HG03045 (cell line): ENCODE results near the gene LENG9.

Experiments
- ATAC-seq: cut with Tn5 transposase; IDR thresholded peaks from one replicate; pipeline ENCODE4 v1.9.1; 2021; ENCODE audit warnings: mild to moderate bottlenecking, moderate library complexity; ENCODE audit not compliant: unreplicated experiment

Gene LENG9

DNA sequence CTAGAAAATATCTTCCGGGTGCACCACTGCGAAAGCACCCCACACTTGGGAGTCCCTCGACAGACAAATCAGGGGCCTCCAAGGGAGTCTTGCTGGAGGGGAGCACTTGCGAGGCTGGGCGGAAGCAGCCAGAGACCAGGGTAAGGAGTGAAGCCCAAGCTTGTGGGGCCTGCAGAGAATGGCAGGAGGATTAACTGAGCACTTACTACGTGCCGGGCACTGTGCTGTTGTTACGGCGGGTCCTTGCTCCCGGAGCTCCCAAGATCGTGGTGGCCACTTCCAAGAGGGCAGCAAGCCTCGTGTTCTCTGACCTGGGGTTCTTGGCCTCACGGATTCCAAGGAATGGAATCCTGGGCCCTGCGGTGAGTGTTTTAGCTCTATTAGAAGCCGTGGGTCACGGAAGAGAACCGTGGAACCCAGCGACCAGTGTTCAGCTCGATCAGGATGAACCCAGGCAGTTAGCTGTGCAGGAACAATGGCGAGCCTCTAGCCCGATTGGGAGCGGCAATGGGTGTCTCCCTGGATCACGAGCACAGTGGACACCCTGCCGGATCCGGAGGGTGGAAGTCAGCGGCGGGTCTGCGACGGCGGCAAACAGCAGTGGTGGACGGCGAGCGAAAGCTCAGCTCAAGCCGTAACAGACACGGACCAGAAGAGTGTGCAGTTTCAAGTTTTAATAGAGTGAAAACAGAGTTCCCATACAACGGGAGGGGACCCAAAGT lies 38.8 kb downstream of the LENG9 start:
- no peak for ATAC-seq

DNA sequence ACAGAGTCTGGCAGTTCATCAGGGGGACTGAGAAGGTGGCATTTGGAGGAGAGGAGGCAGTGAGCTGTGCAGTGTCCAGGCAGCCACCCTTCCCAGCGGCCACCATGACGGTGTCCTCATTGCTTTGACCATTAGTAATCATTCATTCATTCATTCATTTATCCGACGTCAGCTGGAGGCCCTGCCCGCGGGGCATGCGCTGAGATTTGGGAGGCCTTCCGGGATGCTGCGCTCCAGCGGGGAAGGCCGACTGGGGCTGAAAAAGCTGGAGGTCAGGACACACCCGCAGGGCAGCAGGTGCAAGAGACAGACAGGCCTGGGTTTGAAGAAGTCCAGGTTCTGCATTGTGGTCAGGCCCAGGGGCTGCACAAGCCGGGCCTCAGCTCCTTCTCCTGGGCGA lies 39.4 kb downstream of the LENG9 start:
- no peak for ATAC-seq

DNA sequence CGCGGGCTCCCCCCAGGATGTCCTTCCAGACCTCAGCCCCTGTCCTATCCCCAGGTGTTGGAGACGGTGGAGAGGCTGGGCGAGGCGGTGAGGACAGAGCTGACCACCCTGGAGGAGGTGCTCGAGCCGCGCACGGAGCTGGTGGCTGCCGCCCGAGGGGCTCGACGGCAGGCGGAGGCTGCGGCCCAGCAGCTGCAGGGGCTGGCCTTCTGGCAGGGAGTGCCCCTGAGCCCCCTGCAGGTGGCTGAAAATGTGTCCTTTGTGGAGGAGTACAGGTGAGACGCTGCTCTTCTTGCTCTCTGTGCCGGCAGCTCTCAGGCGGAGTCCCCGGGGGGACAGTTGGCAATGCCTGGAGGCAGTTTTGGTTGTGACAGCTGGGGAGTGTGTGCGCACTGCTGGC lies 41.4 kb downstream of the LENG9 start:
- no peak for ATAC-seq

DNA sequence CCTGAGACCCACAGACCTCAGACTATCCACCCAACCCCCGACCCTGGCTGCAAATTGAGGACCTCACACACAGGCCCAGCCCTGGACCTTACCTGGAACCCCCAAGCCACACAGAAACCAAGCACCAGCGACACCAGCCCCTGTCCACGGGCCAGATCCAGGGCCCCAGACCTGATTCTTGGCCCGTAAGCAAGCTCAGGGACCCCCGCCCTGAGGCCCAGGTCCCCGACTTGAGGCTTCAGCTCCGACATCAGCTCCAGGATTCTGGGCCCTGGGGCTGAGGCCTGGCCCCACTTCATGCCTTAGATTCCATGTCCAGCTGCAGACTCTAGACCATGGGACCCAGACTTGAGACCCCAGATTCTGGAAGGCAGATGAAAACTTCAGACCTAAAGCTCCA lies 42.1 kb downstream of the LENG9 start:
- no peak for ATAC-seq

DNA sequence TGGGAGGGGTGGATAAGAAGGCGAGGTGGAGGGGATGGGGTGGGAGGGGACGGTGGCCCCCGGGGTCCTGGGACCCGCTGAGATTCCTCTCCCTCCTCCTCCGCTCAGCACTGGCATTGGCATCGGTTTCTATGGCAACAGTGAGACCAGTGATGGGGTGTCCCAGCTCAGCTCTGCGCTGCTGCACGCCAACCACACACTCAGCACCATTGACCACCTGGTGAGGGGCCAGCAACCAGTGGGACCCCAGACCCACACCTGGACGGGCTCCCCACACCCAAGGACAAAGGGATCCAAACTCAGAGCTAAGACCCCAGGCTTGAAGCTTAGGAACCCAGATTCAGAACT lies 42.4 kb downstream of the LENG9 start:
- ATAC-seq = no peak

DNA sequence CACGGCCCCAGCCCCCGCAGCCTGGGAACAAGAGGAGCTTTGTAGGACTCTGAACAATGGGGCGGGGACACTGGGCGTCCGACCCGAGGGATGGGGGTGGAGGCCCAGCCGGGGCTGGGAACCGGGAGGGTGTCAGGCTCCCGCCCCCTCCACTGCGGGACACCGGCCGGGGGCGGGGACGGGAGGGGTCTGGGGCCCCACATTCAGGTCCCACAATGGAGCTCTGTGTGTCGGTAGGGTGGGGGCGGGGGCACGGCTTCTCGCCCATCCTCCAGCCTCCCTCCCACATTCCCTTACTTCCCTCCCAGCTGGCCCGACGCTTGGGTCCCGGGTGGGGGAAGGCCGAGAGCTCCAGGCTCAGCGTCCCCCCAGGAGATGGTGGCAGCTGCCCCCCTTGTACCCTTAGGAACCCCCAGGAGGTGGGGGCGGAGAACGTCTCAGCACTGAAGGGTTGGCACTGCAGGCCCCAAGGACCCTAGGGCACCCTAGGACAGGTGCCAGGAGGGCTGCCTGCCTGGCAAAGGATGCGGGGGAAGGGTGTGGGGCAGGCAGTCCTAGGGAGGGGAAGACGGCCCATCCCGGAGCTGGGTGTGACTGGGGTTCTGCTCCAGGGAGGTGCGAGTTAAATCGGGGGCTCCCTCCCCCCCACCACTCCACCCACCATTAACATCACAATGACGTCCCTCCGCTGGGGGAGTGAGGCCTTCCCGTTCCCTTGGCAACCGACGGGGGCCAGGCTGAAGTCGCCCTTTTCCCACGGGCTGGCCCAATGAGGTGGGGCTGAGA lies 43.0 kb downstream of the LENG9 start:
- ATAC-seq = no peak

DNA sequence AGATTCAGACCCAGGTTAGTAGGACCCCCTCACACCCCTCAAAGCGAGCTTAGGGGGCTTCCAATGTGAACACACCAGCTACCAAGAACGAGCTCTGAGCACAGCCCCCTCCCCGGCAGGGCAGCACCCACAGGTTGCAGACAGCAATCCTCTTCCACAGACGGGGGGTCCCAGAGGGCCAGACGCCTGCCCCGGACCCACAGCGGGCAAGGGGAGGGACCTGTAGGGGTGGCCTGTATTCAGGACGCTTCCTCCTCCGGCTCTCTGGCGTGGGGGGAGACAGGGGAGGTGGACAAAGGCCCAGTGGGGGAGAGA lies 43.6 kb downstream of the LENG9 start:
- no peak for ATAC-seq

DNA sequence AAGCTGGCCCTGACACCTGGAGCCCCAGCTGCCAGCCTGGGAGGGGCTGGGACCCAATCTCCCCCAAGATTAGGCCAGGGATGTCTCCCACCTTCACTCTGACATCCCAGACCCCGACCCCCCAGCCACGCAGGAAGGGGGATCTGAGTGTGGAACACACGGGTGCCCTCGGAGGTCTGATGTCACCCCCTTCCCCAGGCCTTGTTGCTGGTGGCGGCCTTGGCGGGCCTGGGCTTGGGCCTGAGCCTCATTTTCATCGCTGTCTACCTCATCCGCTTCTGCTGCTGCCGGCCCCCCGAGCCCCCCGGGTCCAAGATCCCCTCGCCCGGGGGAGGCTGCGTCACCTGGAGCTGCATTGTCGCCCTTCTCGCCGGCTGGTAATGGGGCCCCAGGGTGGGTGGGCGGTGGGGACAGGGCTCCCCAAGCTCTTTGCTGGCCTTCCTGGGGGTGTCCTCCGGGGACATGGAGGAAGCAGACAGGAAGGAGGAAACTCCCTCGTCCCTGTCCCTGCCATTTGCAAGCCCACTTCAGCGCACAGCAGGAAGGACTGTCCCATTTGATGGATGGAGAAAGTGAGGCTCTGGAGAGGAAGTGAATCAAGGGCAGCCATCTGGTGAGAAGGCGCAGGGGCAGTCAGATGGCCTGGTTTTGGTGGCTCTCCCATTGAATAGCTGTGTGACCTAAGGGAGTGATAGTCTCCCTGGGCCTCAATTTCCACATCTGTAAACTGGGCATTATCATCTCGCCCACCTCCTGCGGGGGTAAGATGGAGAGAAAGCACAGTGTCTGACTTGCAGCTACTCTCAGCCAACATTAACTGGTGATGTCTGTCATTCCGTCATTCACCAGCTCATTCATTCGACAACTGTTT lies 44.4 kb downstream of the LENG9 start:
- ATAC-seq = no peak

DNA sequence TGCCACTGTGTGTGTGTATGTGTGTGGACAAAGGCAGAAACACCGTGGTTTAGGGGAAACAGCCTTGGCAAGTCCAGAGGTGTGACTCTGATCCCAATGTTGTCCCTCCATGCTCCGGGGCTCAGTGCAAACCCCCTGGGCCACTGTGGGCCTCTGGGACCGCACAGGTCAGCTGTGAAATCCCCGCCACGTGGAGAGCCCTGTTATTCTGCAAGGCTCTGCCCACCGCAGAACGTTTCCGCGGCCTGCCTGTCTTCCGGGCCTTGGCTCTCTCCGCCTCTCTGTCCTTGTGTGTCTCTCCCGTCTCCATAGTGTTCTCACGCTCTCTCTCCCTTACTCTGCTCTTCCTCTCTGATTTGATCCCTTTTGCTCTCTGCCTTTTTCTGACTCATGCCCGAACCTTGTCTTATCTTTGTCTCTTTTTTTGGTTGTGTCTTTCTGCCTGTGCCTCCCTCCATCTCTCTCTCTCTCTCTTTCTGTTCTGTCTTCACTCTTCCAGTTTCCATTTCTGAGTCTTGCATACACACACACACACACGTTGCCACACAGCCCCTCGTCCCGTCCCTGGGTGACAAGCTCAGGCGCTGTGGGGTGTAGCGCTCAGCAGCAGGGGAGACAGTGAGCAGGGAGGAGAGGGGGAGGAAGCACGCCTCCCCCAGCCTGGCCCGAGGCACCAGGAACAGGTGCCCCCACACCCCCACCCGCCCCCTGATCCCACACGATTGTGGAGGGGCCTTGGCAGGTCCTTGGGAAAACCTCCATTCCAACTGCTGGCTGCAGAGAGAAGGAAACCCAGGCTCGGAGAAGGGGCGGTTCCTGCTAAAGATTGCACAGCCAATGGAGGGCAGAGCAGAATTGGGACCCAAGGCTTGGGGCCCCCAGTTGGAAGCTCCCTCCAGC lies 45.3 kb downstream of the LENG9 start:
- ATAC-seq = no peak

DNA sequence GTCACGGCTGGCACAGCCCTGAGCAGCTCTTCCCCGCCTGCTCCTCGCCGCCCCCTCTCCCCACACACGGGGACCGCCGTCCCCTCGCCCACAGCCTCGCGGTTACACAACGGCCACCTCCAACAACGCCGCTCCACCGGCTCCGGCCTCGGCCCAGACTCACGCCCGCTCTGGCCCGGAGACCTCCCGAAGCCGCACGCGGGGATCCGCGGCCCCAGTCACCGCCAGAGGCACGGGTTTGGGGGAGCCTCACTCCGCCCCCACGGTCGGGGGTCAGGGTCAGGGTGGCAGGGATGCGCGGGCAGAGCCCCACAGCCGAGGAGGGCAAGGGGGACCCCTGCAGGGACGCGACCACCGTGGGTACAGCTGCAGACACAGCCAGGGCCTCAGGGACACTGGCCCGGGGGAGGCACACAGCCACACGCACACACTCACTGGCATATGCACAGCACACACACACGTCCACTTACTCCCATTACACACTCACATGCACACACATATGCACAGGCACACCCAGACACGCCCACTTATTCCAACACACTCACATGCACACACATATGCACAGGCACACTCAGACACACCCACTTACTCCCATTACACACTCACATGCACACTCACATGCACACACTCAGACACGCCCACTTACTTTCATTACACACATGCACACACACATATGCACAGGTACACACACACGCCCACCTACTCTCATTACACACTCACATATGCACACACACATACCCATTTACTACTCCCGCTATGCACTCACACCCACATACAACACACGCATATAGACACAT lies 46.7 kb downstream of the LENG9 start:
- ATAC-seq = no peak

DNA sequence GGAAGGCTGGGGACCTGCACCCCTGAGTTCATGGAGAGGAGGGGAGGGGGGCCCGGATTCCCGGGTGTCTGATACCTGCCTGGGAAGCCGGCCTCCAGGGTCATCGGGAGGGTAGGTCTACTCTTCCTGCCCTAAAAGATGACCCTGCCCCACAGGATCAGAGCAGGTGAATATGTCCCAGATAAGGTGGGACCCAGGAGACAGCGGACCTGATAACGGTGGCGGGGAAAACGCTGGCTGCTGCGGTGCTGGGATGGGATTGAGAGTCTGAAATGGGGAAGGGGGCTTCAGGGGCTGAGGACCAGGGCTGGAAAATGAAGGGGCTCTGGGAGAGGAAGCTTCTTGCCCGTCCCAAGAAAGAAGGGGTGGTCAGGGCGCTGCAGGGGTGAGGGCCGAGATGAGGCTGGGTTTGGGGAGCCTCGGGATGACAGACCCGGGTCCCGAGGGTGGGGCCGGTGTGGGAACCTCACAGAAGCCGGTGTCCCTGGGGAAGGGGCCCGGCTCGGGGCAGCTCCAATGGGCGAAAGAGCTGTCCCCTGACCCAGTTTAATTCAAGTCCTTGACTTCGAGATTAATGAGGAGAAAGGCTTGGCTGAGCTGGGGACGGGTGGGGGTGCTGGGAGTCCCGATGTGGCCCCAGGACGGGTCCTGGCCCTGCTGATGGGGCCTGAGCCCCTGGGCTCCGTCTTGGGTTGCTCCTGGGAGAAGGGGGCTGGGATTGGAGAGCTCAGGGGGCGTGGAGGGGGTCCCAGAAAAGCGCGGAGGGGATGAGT lies 47.5 kb downstream of the LENG9 start:
- no peak for ATAC-seq

DNA sequence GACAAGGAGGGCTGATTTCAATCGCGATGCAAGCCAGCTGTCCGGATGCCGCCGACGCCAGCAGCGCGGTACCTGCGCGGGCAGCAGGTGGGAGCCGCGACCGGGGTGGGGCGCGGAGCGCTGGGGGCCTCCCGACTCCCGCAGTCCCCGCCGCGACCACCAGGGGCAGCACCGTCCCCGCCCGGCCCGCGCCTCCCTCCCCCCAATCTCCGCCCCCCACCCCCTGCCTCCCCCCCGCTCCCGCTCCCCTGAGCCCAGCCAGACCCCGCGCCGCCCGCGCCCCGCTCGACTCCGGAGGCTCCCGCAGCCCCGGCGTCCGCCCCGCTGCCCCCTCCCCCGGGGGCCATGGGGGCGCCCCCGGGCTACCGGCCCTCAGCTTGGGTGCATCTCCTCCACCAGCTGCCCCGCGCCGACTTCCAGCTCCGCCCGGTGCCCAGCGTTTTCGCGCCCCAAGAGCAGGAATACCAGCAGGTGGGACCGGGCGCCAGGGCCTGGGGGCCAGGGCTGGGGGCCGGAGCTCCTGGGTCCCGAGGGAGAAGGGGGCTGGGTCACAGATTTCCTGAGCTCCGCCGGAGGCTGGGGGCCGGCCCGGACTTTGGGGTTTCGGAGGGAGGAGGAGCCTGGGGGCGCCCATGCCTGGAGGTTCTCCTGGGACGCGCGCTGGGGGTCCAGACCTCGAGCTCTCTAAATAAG lies 48.2 kb downstream of the LENG9 start, which contains the start of gene TTYH1:
Gene TTYH1 (plus strand): TSS at position 257 of the 693 bp plus-strand sequence. CDS start 89 bp downstream, at position 346.
- no peak for ATAC-seq

DNA sequence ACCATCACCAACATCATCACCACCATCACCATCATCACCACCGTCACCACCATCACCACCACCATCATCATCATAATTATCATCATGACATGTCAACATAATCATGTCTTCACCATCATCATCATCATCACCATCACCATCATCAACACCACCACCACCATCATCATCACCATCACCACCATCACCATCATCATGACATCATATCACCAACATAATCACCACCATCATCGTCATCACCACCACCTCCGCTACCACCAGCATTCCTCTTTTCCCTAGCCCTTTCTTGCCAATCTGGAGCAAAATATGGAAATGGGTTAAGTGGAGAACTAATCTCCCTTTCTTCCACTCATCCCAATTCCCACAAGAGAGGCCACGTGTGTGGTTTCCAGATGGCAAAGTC lies 49.4 kb downstream of the LENG9 start:
- no peak for ATAC-seq

DNA sequence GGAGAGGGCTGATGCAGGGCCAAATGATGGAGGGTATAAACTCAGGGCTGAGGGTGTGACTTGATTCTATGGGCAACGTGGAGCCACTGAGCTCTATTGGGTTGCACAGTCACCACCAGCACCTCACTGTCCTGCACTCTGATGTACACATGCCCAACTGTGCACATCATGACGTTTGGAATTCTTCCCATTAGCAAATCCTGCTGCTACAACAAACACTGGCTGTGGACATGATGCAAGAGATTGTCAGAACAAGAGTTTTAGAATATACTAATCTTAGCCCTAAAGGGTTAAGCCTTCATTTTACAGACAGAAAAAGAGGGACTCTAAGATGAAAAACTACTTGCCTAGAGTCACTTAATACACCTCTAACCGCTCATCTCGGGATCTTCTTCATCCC lies 50.7 kb downstream of the LENG9 start:
- ATAC-seq = no peak
